Esophagus muscularis mucosa (tissue), 4 donors: ENCODE results near the gene TOGARAM2.

Experiments used
- CTCF ChIP-seq, 3 experiments: fragments of 200-600 bp in 2 of 3; fragments of 450-650 bp in 1 of 3; sonication (generic) in 2 of 3; IDR thresholded peaks; one replicate each; pipeline ENCODE4 v1.5.1; 2017 to 2019; ENCODE audit warnings: antibody characterized with exemption in 3 of 3, mild to moderate bottlenecking in 2 of 3, moderate library complexity in 1 of 3
- EP300 ChIP-seq: sonication (generic); formaldehyde crosslinking; IDR thresholded peaks from one replicate; pipeline ENCODE4 v1.6.1; 2017; ENCODE audit warnings: antibody characterized with exemption
- POLR2A ChIP-seq: fragments of 450-650 bp; IDR thresholded peaks from one replicate; pipeline ENCODE4 v1.6.1; 2017; ENCODE audit warnings: antibody characterized with exemption, moderate library complexity, mild to moderate bottlenecking, low read depth

DNA sequence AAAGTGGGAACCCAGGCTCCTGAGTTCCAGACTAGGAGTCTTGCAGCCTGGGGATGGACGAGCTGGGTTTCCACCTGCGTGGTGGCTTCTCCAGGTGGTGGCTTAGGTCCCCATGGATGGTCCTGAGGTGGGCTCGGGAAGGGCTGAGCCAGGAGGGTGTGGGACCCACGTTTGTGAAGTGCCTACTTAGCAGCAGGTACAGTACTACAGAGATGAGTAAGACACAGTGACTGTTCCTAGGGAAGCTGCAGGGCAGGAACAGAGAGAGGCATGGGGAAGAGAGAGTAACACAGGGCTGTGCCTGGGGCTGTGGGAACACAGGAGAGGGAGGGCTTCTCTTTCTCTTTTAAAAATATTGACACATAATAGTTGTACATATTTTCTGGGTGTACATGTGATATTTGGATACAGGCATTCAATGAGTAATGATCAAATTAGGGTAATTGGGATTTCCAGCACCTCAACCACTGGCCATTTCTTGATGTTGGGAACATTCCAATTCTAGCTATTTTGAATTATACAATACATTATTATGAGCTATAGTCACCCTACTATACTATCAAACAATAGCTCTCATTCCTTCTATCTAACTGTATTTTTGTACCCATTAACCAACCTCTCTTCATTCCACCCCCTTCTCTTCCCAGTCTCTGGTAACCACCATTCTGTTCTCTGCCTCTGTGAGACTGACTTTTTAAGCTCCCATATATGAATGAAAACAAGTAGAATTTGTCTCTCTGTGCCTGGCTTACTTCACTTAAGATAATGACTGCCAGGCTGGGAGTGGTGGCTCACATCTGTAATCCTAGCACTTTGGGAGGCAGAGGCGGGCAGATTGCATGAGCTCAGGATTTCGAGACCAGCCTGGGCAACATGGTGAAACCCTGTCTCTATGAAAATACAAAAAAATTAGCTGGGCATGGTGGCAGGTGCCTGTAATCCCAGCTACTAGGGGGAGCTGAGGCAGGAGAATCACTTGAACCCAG, 15.0 kb downstream of the TOGARAM2 start:
- no peak for TF ChIP-seq CTCF (IDR thresholded peaks at IDR 0.05)
- TF ChIP-seq POLR2A = no peak
- TF ChIP-seq EP300 = no peak
